ENCODE measurements around the gene ATP1A3.
"Not testable (repeated sequence)": the region's sequence is repeated elsewhere in the genome, so short reads cannot be mapped to it uniquely, and the experiment has no call there.

ATP1A3 gene

GRCh38 chr19:42010245-42011126 is 16.5 kb upstream of the ATP1A3 start:
- no peak for DNase-seq

DNA sequence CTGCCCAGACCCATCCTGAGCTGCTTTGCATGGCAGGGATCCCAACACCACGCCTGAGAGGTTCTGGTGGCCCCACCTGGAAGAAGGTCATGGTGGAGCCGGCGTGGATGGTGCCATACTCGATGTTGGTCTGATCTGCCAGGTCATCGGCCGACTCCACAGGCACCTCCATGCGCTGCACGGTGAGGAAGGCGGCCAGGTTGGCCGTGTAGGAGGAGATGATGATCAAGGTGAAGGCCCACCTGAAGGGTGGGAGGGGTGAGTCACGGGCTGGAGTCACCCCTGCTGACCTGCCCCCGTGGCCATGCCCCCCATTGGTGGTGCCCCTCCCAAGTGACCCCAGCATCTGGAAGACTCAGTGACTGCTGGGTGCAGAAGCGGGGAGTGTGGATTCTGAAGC is 12.5 kb upstream of the ATP1A3 start:
- DNase-seq, result no peak

DNA sequence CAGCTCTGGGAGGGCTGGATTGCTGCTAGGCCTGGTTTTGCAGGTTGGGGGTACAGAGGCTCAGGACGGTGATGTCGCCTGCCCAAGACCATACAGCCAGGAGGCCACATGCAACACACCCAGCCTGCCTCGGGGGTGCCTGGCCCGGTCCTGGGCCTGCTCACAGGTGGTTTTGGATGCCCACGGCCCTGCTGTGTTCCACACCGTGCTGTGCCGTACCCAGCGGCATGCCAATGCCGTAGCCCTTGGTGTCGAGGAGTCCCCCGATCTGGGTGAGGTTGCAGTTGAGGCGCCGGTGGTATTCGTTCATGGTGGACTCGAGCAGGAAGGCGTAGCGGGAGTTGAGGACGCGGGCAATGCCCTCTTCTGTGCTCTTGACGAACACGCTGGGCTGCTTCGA is 11.5 kb upstream of the ATP1A3 start:
- no peak for DNase-seq

- no peak for DNase-seq
Measured at GRCh38 chr19:42003506-42004294, 9.7 kb upstream of the ATP1A3 start.

GRCh38 chr19:41999878-42000208 is 5.8 kb upstream of the ATP1A3 start:
- no peak for DNase-seq

DNA sequence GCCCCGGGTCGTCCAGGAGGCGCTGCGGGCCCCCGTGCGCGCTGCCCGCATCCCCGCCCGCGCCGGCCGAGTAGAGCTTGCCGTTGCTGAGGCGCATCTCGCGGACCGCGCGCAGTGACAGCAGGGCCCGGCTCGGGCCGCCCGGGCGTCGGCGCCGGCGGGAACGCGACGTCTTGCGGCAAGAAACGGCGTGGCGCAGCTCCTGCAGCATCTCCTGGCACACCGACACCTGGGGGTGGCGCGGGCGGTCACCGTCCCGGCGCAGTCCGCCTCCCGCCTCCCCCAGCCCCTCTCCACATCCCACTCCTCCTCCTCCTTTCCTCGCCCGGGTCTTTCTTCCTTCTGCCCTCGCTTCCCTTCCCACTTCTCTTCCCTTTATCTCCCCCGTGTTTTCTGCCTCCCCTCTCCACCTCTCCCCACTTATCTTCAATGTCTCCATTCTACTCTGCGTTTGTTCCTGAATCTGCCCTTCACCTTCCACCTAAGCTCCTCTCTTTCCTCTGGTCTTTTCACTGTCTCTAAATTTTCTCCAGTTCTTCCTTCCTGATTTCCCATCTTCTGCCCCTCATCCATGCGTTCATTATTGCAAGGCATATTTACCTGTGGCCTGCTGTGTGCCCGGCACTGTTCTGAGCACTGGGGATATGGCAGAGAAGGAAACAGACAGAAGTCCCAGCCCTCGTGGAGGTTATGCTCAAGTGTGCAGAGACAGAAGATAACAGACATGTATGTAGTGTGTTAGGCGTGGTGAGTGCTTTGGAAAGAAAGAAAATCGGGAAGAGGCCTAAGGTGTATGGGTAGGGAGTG is 5.2 kb upstream of the ATP1A3 start:
- DNase-seq, result no peak

- no peak for DNase-seq
Measured at GRCh38 chr19:41998246-41999020, 4.4 kb upstream of the ATP1A3 start.

DNA sequence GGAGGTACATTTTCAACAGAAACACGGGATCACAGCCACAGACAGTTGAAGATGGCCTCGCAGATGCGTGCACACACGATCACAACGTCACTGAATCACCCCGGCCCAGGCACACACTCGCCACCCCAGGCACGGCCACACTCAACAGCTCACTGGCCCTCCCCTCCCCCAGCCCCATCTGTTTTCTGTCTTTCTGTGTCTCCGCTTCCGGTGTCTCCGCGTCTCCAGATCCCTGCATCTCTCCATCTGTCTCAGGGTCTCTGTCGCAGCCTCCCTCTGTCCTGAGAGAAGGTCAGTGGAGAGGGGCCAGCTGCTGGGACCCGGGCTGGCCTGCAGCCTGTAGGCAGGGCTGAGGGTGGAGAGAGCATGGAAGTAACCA is 3.8 kb upstream of the ATP1A3 start:
- DNase-seq, result no peak

GRCh38 chr19:41997121-41997850 is 3.3 kb upstream of the ATP1A3 start:
- DNase-seq, result no peak

DNA sequence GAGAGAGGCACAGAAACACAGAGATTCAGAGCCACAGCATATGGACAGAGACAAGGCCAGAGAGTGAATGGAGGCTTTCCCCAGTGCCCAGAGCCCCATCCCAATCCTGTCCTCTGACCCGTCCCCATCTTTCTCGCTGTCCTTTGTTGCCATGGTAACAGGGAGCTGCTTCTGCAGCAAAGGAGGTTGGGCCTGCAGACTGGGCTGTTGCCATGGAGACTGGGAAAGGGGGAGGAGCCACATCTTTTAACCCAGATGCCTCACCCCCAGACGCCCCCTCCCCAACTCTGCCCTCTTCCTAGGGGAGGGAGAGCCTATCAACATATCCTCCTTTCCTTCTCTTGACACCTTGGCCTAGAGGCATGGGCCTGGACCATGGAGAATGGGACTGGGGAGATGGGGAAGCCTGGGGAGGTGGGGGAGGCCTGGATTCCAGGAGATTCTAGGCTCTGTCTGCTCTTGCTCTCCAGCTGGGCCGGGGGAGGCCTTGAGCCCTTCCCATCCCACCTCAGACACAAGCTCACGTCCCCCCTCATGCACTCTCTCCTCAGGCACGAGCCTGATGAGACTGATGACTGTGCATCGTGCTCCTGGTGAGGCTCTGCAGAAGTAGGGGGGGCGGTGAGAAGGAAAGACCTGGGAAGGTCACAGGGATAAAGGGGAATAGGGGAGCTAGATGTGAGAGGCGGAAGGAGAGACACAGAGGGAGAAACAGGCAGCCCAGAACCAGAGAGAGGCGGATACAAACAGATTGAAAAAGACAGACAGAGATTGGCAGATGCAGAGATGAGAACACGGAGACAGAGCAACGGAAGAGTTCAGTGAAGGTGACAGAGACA is 2.1 kb upstream of the ATP1A3 start:
- DNase-seq, result no peak

DNA sequence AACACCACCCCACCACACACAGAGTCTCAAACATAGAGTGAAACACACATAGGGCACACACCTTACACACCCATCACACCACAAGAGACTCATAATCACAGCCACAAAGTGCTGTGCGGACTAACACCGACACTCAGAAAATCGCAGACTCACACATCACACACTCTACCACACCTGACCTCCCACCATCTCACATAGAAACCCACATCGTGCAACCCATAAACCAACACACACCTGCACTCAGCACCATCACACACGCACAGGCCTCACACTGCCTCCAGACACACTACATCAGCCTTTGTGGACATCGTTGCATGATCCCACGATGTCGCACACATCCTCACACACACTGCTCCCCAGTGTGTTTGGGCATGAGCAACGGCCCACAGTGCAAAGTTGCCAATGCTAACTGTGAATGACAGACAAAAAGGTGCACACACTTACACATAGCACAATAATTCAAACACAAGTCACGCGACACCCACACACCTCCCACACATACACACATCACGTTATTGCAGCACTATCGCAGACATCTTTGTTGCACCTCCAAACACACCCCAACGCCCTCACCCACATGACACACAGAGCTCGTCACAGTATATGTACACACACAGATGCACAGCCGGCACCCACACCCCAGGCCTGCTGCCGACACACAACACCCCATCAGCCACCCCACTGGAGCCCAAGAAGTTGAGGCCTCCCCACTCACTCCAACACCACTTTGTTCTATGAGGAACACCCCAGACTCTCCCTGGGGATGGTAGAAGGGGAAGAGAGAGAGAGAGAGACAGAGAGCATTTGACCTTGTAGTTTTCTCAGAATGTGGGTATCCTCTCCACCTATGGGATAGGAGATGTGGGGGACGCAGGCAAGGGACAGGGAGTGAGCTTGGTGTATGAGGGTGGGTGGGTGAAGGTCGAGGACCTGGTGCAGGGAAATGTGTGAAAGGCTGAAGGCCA is 1.2 kb upstream of the ATP1A3 start:
- no peak for DNase-seq

DNA sequence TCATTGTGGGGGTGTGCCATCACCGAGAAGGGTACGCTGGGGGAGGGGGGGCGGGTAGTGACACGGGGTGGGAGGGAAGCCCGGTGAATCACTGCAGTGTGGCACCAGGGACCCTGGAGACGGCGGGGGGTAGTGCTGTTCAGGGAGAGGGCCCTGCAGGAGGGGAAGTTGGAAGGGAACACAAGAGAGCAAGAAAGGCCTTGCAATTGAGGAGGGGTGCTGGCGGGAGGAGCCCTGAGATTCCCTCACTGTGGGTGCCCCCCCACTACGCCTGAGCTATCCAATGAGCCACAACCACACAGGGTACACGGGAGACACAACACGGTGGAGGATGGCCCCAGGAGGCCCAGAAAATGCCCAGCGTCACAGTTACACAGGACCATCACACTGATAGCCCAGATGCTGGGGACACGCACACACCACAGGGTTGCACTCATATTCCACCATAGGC is 516 bp upstream of the ATP1A3 start:
- no peak for DNase-seq

DNA sequence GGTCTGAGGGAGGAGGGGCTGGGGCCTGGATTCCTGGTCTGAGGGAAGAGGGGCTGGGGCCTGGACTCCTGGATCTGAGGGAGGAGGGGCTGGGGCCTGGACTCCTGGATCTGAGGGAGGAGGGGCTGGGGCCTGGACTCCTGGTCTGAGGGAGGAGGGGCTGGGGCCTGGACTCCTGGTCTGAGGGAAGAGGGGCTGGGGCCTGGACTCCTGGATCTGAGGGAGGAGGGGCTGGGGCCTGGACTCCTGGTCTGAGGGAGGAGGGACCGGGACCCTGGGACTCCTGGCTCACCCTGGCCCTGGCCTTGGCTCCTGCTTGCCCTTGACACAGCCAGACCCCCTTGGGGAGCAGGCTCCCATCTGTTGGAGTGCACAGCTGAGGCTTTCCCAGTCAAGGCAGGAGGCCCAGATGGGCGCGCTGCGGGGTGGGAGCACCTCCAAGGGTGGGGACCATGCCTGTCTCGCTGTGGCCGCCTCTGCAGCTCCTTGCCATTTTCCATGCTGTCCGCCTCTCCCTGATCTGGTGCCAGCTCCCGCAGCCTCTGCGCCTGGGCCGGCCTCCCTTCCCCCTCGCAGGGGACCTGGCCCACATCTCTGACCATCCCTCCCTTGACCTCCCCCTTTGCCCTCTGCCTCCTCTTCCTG is 2.0 kb downstream of the ATP1A3 start:
- not testable (repeated sequence) for DNase-seq

DNA sequence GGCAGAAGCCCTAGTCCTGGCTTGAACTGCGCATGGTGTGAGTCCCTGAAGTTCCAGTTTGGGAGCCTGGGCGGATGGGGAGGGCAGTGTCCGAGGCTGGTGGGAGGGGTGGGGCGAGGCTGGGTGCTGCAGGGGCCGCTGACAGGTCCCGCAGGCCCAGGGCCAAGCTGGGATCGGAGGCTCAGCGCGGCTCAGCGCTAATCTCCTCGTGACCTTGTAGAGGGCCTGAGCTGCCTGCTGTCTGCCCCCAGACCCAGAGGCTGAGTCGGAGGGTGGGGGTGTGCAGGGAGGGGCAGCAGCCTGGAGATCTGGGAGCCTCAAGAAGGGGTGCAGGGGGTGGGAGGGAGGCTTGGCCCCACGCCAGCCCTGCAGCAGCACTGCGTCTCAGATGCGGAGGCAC is 3.0 kb downstream of the ATP1A3 start:
- DNase-seq, result no peak

- no peak for DNase-seq
Measured at GRCh38 chr19:41990615-41991014, 3.4 kb downstream of the ATP1A3 start.

DNA sequence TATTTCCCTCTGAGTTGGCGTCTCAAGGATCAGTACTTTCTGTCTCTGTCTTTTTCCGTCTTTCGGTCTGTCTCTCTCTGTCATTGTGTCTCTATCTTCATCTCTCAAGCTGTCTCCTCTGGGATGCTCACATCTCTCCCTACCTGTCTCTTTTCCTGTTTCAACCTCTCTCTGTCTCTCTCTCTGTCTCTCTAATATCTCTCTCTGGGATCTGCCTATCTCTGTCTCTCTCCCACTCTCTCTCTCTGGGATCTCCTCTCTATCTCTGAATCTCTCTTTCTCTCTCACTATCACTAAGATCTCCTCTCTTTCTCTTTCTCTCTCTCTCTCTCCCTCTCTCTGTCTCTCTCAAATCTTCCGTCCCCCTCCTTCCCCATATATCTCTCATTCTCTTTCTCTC is 4.0 kb downstream of the ATP1A3 start:
- no peak for DNase-seq

DNA sequence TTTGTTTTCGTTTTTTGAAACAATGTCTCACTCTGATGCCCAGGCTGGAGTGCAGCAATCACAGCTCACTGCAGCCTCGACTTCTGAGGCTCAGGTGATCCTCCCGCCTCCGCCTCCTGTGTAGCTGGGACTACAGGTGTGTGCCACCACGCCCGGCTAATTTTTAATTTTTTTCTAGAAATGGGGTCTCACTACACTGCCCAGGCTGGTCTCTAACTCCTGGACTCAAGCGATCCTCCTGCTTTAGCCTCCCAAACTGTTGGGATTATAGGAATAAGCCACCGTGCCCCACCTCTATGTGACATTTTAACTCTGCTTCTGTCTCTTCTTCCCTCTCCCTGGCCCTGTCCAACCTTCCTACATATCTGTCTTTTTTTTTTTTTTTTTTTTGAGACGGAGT is 5.1 kb downstream of the ATP1A3 start:
- DNase-seq, result no peak

GRCh38 chr19:41987141-41987860 is 6.7 kb downstream of the ATP1A3 start:
- no peak for DNase-seq
